Gastrocnemius medialis (tissue), 4 donors: ENCODE data around the gene IFIT1B. TPM values are rescaled to one million over a fixed set of nuclear protein-coding genes. Genes with fewer than 3 reads are reported as not detected.
A peak's percentile ranks its signal among the peaks of the same experiment; 100 is the strongest.

Experiments
- ATAC-seq, 2 donors: fragments of 150-250 bp; one replicate each; pipeline ENCODE4 v1.9.1; 2016
- DNase-seq, 2 donors: peaks; one replicate each; pipeline ENCODE4 v3.0.0-alpha.2; 2019
- H3K27ac ChIP-seq, 4 donors: fragments of 200-600 bp; sonication (generic); 1 replicate in 1 of 4; 2 replicates in 3 of 4; pipeline ENCODE4 v1.5.1; 2016 to 2018; ENCODE audit warnings: mild to moderate bottlenecking in 2 of 4, moderate library complexity in 1 of 4
- H3K27me3 ChIP-seq, 3 donors: fragments of 200-600 bp; sonication (generic) in 2 of 3; 1 replicate in 1 of 3; 2 replicates in 2 of 3; pipeline versions ENCODE4 v1.5.1 to v1.6.0; 2016 to 2019; ENCODE audit warnings: mild to moderate bottlenecking in 1 of 3, moderate library complexity in 1 of 3
- H3K36me3 ChIP-seq, 2 donors: fragments of 200-600 bp; sonication (generic) in 1 of 2; one replicate each; pipeline ENCODE4 v1.5.1; 2017 to 2018
- H3K4me1 ChIP-seq, 2 donors: fragments of 200-600 bp; sonication (generic) in 1 of 2; one replicate each; pipeline ENCODE4 v1.5.1; 2016 to 2017; ENCODE audit warnings: mild to moderate bottlenecking in 2 of 2
- H3K4me3 ChIP-seq, 4 donors: fragments of 200-600 bp; sonication (generic) in 3 of 4; 1 replicate in 1 of 4; 2 replicates in 3 of 4; pipeline ENCODE4 v1.5.1; 2016 to 2019; ENCODE audit warnings: mild to moderate bottlenecking in 2 of 4
- H3K9me3 ChIP-seq, 3 donors: fragments of 200-600 bp; sonication (generic) in 2 of 3; 1 replicate in 1 of 3; 2 replicates in 2 of 3; pipeline ENCODE4 v1.5.1; 2016 to 2019
- POLR2A ChIP-seq, 2 donors: fragments of 450-650 bp; IDR thresholded peaks; one replicate each; pipeline ENCODE4 v1.6.1; 2017; ENCODE audit warnings: antibody characterized with exemption in 2 of 2, mild to moderate bottlenecking in 2 of 2, moderate library complexity in 2 of 2
- in situ Hi-C, 4 donors: fragments of 200-750 bp; cut with MboI; loops; one replicate each; pipeline versions ENCODE4 v1.15.0 to v1.8.0; 2017; ENCODE audit warnings: low sequenced_read_pairs in 4 of 4
- intact Hi-C: fragments of 100-400 bp; cut with DNase I; formaldehyde crosslinking; loops from one replicate; pipeline ENCODE4 v1.15.1; 2023; ENCODE audit warnings: low total_unique reads
- total RNA-seq, 4 donors: library from RNA; depleted of rRNA; stranded (reverse); fragments of >200 nt; gene quantifications; one replicate each; pipeline versions ENCODE4 v1.1.0 to v1.2.3, GENCODE V29; 2016
- TF ChIP-seq, protein P1 (sequence below), 5 experiments: fragments of 450-650 bp in 3 of 5; fragments of 200-600 bp in 2 of 5; sonication (generic) in 2 of 5; IDR thresholded peaks in 4 of 5; conservative IDR thresholded peaks in 1 of 5; 1 replicate in 4 of 5; 2 replicates in 1 of 5; pipeline ENCODE4 v1.5.1; 2016 to 2019; ENCODE audit warnings: antibody characterized with exemption in 5 of 5, mild to moderate bottlenecking in 3 of 5, moderate library complexity in 3 of 5

The IFIT1B gene
- total RNA-seq, 4 donors from 2014 or later: not detected

DNA sequence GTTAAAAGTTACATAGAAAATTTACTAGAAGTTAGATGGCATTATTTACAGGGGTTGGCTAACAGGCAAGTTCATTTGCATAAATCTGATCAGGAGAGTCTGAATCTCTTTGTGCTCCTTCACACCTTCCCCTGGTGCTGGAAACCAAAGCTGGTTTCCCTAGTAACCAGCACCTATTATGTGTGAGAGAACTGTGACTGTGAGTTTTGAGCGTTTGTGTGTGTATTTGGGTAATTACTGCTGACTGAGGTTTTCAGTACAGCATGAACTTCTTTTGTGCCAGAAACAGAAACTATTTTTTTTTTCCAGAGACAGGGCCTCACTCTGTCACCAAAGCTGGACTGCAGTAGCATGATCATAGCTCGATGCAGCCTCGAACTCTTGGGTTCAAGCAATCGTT lies 10.3 kb upstream of the IFIT1B start:
- no peaks in the 10 kb centered on the region for H3K27me3 ChIP-seq
- no peak overlapping the region for H3K27ac ChIP-seq
- no peaks in the 10 kb centered on the region for H3K9me3 ChIP-seq
- no peak overlapping the region for H3K4me3 ChIP-seq
- ATAC-seq (no peak), DNase-seq (no peak)
- TF ChIP-seq POLR2A (IDR thresholded peaks at IDR 0.05): no peak
- TF ChIP-seq, protein P1, sequence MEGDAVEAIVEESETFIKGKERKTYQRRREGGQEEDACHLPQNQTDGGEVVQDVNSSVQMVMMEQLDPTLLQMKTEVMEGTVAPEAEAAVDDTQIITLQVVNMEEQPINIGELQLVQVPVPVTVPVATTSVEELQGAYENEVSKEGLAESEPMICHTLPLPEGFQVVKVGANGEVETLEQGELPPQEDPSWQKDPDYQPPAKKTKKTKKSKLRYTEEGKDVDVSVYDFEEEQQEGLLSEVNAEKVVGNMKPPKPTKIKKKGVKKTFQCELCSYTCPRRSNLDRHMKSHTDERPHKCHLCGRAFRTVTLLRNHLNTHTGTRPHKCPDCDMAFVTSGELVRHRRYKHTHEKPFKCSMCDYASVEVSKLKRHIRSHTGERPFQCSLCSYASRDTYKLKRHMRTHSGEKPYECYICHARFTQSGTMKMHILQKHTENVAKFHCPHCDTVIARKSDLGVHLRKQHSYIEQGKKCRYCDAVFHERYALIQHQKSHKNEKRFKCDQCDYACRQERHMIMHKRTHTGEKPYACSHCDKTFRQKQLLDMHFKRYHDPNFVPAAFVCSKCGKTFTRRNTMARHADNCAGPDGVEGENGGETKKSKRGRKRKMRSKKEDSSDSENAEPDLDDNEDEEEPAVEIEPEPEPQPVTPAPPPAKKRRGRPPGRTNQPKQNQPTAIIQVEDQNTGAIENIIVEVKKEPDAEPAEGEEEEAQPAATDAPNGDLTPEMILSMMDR (IDR thresholded peaks at IDR 0.05 in 4 of 5, conservative IDR thresholded peaks at IDR 0.05 in 1 of 5): no peak
- H3K4me1 ChIP-seq: peaks cover 0 to 12% of the 10 kb centered on the region in 2 donors
- no peaks in the 10 kb centered on the region for H3K36me3 ChIP-seq
- intact Hi-C loops: no loop called here
- in situ Hi-C loops: no loop called here

DNA sequence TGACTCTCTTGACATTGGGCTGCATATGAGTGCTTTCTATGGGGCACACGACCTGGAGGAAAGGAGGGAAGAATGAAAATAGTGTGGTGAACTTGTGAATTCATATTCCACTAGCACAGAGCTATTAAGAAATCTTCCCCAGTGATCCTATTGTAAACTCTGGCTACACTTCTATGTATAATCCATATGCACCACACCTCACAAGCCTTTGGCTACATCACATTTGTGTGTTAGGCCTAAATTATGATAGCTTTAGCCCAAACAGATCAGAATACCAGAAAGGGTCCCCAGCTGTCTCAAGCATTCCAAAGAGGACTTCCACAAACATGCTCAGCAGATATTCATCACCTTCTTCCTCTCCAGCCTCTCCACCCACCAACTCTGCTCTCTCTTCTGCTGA lies 9.7 kb upstream of the IFIT1B start:
- no peaks in the 10 kb centered on the region for H3K9me3 ChIP-seq
- H3K36me3 ChIP-seq: no peaks in the 10 kb centered on the region
- TF ChIP-seq, protein P1 (IDR thresholded peaks at IDR 0.05 in 4 of 5, conservative IDR thresholded peaks at IDR 0.05 in 1 of 5): no peak
- TF ChIP-seq POLR2A (IDR thresholded peaks at IDR 0.05): no peak
- in situ Hi-C loops: no loop called here
- intact Hi-C loops: no loop called here
- H3K4me3 ChIP-seq: no peak overlapping the region
- H3K27ac ChIP-seq: no peak overlapping the region
- peaks cover under 1 to 12% of the 10 kb centered on the region in 2 donors for H3K4me1 ChIP-seq
- H3K27me3 ChIP-seq: no peaks in the 10 kb centered on the region
- ATAC-seq: no peak
- no peak for DNase-seq

DNA sequence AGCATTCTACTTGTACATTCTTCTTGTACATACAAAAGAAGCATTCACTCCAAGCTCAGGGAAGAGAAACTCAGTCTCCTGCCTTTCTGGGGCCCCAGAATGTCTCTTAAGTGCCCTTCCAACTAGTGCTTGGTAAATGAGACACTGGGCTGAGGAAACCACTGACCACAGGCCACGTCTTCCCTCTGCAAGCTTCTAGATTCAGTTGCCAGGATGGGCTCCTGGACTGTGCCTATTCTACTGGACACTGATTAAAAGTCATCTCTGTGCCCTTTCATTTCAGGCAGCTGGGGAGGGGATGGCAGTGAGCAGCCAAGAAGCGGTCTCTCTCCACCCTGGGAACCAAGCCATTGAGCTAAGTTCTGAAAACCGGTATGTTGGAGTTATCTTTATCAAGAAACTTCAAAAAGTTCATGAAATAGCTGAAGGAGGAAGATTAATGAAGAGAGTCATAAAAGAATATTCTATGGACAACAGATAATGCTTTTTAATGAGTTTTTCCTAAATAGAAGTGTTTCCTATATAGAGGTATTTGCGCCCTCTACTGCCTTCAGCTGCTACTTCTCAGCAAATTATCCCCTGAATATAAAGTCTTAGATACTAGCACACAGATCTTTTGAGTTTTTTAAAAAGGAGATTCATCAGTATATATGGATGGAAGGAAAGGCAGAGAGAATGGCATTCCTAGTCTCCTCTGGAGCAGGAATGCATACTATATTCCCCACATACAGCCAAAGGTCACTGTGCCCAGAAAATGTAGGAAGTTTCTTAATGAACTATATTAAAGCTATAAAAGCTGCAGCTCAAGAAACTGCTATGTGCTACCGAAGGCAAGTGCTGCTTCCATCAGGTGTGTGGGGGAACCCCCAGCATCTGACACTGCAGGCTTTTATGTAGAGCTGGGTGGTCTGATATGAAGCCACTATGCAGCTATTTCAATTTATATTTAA lies 8.4 kb upstream of the IFIT1B start:
- intact Hi-C loops: loop anchor here (10.0 kb wide), 1 partner anchor 1855 kb away; the partner anchor contains the start of gene PCGF5
- in situ Hi-C loops: no loop called here
- peaks cover 11 to 16% of the 10 kb centered on the region in 2 donors for H3K4me1 ChIP-seq
- no peaks in the 10 kb centered on the region for H3K9me3 ChIP-seq
- H3K36me3 ChIP-seq: no peaks in the 10 kb centered on the region
- no peaks in the 10 kb centered on the region for H3K27me3 ChIP-seq
- DNase-seq (no peak), ATAC-seq (no peak)
- H3K4me3 ChIP-seq: no peak overlapping the region
- H3K27ac ChIP-seq: no peak overlapping the region
- TF ChIP-seq, protein P1 (IDR thresholded peaks at IDR 0.05 in 4 of 5, conservative IDR thresholded peaks at IDR 0.05 in 1 of 5): peak in 4 of 5 experiments; percentile 7 to 46 (median 28)
- no peak for TF ChIP-seq POLR2A (IDR thresholded peaks at IDR 0.05)

DNA sequence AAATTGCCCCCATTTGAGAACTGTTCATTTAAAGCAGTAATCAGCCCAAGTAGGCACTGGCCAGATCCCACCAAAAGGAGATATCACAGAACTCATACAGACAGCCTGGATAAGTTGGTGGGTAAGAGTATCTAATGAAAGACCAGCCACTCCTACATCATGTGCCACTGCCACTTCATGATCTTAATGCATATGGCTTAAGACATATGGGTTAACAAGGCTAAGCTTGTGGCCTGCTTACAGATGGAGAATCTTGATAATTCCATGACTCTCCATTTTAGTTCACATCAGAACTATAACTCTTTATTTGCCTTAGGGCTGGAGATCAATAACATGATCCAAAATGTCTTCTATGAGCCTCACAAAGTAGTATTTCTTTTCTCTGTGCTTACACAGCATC lies 6.8 kb upstream of the IFIT1B start:
- no peak overlapping the region for H3K27ac ChIP-seq
- no peak for ATAC-seq
- peaks cover 18 to 26% of the 10 kb centered on the region in 2 donors for H3K4me1 ChIP-seq
- intact Hi-C loops (loop anchor here (10.0 kb wide), 1 partner anchor 1854 kb away; the partner anchor contains the start of gene PCGF5), in situ Hi-C loops (no loop called here)
- H3K27me3 ChIP-seq: no peaks in the 10 kb centered on the region
- H3K9me3 ChIP-seq: no peaks in the 10 kb centered on the region
- no peak overlapping the region for H3K4me3 ChIP-seq
- TF ChIP-seq, protein P1 (IDR thresholded peaks at IDR 0.05 in 4 of 5, conservative IDR thresholded peaks at IDR 0.05 in 1 of 5): no peak
- TF ChIP-seq POLR2A (IDR thresholded peaks at IDR 0.05): no peak
- no peak for DNase-seq
- H3K36me3 ChIP-seq: no peaks in the 10 kb centered on the region
